Measurements from ENCODE around the gene ASTN2. TPM values are rescaled to one million over a fixed set of nuclear protein-coding genes. Genes with fewer than 3 reads are reported as not detected.

ASTN2 gene
- total and polyA plus RNA-seq, 10 of the 15 experiments (the other 5 are each of a cell fraction or from before 2014, with no cell fraction given): 1.4 to 15.7 (median 7.0) TPM

GRCh38 chr9:116627433-116627832 lies 787.4 kb downstream of the ASTN2 start:
- in situ Hi-C loops (cut with MboI): no loop called here
- 97% methylated on average over 2 of the region's 2 CpGs for WGBS (ENCODE audit: insufficient coverage, insufficient replicate concordance, low lambda C conversion rate, missing lambda C conversion rate)
- no TSS peak for BruUV-seq (replicated peaks)
- no peak for FAIRE-seq
- Histone ChIP-seq H3K79me2 (ENCODE audit: control insufficient read depth, insufficient read depth, low read length) (no peaks in the 10 kb centered on the region), H3K4me2 (ENCODE audit: control insufficient read depth, insufficient read depth) (no peak overlapping the region), H2AFZ (ENCODE audit: control insufficient read depth, low read depth, low read length) (no peak overlapping the region), H3K9me3 (replicated peaks; ENCODE audit: control insufficient read depth, insufficient read depth, low read length) (no peaks in the 10 kb centered on the region), H3K4me1 (ENCODE audit: control insufficient read depth, insufficient read depth, low read length) (no peaks in the 10 kb centered on the region), H3K9ac (ENCODE audit: control insufficient read depth, insufficient read depth, low read length) (no peak overlapping the region), H3K27ac (ENCODE audit: control insufficient read depth, insufficient read depth) (no peak overlapping the region), H4K20me1 (ENCODE audit: control insufficient read depth, insufficient read depth) (no peaks in the 10 kb centered on the region), H3K27me3 (replicated peaks in 1 of 2; ENCODE audit: control insufficient read depth in 2 of 2, insufficient read depth in 2 of 2, low read length in 1 of 2) (no peaks in the 10 kb centered on the region), H3K4me3 (no peak overlapping the region), H3K36me3 (ENCODE audit: control insufficient read depth in 2 of 2, insufficient read depth in 2 of 2, low read length in 1 of 2) (no peaks in the 10 kb centered on the region)
- no peak for DNase-seq (ENCODE audit: low read depth, low spot score)
- SMC1A ChIA-PET (ENCODE audit: uncharacterized antibody, unreplicated experiment): no interaction called here
- TF ChIP-seq SMARCA5 (IDR thresholded peaks at IDR 0.05) (no peak), ZBTB4 (CRISPR knock-in tag; IDR thresholded peaks at IDR 0.05) (no peak), YBX1 (IDR thresholded peaks at IDR 0.05) (no peak), GATAD2B (conservative IDR thresholded peaks at IDR 0.05; ENCODE audit: low read depth) (no peak), LARP7 (IDR thresholded peaks at IDR 0.05) (no peak), GABPA (IDR thresholded peaks at IDR 0.05; ENCODE audit: low read depth) (no peak), TBL1XR1 (IDR thresholded peaks at IDR 0.05; ENCODE audit: low read depth, low read length) (no peak), NRF1 (conservative IDR thresholded peaks at IDR 0.05; ENCODE audit: low read depth, low read length) (no peak), SUPT20H (IDR thresholded peaks at IDR 0.05; ENCODE audit: borderline replicate concordance, control insufficient read depth, low read depth, low read length) (no peak), SIX5 (IDR thresholded peaks at IDR 0.05; ENCODE audit: low read depth, low read length, severe bottlenecking) (no peak), ATF7 (IDR thresholded peaks at IDR 0.05; ENCODE audit: low read depth) (no peak), MYB (IDR thresholded peaks at IDR 0.05; ENCODE audit: borderline replicate concordance, low read depth, low read length) (no peak), DPF2 (IDR thresholded peaks at IDR 0.05) (no peak), ZNF207 (IDR thresholded peaks at IDR 0.05; ENCODE audit: borderline replicate concordance) (no peak), PKNOX1 (IDR thresholded peaks at IDR 0.05) (no peak), NFYB (IDR thresholded peaks at IDR 0.05; ENCODE audit: insufficient read depth, low read depth, low read length) (no peak), TCF12 (IDR thresholded peaks at IDR 0.05; ENCODE audit: low read depth, low read length) (no peak), POLR2AphosphoS5 (IDR thresholded peaks at IDR 0.05; ENCODE audit: low read length) (no peak), HCFC1 (IDR thresholded peaks at IDR 0.05; ENCODE audit: low read length) (no peak), RUNX3 (IDR thresholded peaks at IDR 0.05; ENCODE audit: low read length) (no peak)
- intact Hi-C loops (cut with micrococcal nuclease; ENCODE audit: unreplicated experiment): no loop called here
- no peak for ATAC-seq
- POLR2A ChIA-PET: no interaction called here
- CTCF ChIA-PET: no interaction called here
- RAD21 ChIA-PET (ENCODE audit: unreplicated experiment): no interaction called here
